Limb (tissue), 2 donors: Measurements from ENCODE around the gene THOC5.
A peak's percentile ranks its signal among the peaks of the same experiment; 100 is the strongest.
"Not testable (repeated sequence)": the region's sequence is repeated elsewhere in the genome, so short reads cannot be mapped to it uniquely, and the experiment has no call there.

Source experiments
- DNase-seq, 2 donors: peaks; one replicate each; pipeline ENCODE4 v3.0.0-alpha.2; 2016; ENCODE audit errors: extremely low spot score in 2 of 2

Gene THOC5

GRCh38 chr22:29553351-29554224, at the start of gene THOC5:
Gene THOC5 (minus strand): TSS chr22:29553757. CDS start chr22:29549147, 4,610 bp downstream.
- peak; percentile 95 to 96 for DNase-seq

- DNase-seq: no peak
These were observed 45.1 kb upstream of the THOC5 start for GRCh38 chr22:29598684-29599020.

GRCh38 chr22:29597871-29598683, 44.5 kb upstream of the THOC5 start:
- not testable (repeated sequence) for DNase-seq

GRCh38 chr22:29596408-29596807, 42.9 kb upstream of the THOC5 start:
- DNase-seq: no peak

GRCh38 chr22:29594447-29594846, 40.9 kb upstream of the THOC5 start:
- not testable (repeated sequence) for DNase-seq

- no peak for DNase-seq
These were observed 40.4 kb upstream of the THOC5 start for GRCh38 chr22:29593923-29594322.

GRCh38 chr22:29587938-29588699, 34.6 kb upstream of the THOC5 start:
- no peak for DNase-seq

- not testable (repeated sequence) for DNase-seq
These were observed 32.7 kb upstream of the THOC5 start for GRCh38 chr22:29586193-29586705.

- DNase-seq: no peak
These were observed 31.4 kb upstream of the THOC5 start for GRCh38 chr22:29584975-29585374.

- DNase-seq: no peak
These were observed 28.2 kb upstream of the THOC5 start for GRCh38 chr22:29581799-29582198.

GRCh38 chr22:29580200-29580810, 26.7 kb upstream of the THOC5 start:
- peak in 1 of 2 donors; percentile 59 for DNase-seq

GRCh38 chr22:29578462-29579200, 25.1 kb upstream of the THOC5 start:
- DNase-seq: no peak

- DNase-seq: no peak
These were observed 21.3 kb upstream of the THOC5 start for GRCh38 chr22:29574762-29575450.

- DNase-seq: no peak
These were observed 17.5 kb upstream of the THOC5 start for GRCh38 chr22:29570912-29571549.

- DNase-seq: no peak
These were observed 16.9 kb upstream of the THOC5 start for GRCh38 chr22:29570456-29570855.

GRCh38 chr22:29569011-29569678, 15.6 kb upstream of the THOC5 start:
- DNase-seq: no peak

- no peak for DNase-seq
These were observed 13.8 kb upstream of the THOC5 start for GRCh38 chr22:29567338-29567737.

GRCh38 chr22:29566513-29566912, 13.0 kb upstream of the THOC5 start:
- DNase-seq: not testable (repeated sequence)
